Astrocyte of the cerebellum (primary cell): Measurements from ENCODE around the gene SPINK7.
A peak's percentile ranks its signal among the peaks of the same experiment; 100 is the strongest.
"Not testable (repeated sequence)": the region's sequence is repeated elsewhere in the genome, so short reads cannot be mapped to it uniquely, and the experiment has no call there.

ENCODE experiments used
- DNase-seq: peaks from one replicate; pipeline ENCODE4 v3.0.0-alpha.2; 2011; ENCODE audit warnings: low read depth
- H3K4me3 ChIP-seq: 2 replicates; pipeline ENCODE4 v1.5.1; 2011; ENCODE audit warnings: mild to moderate bottlenecking, low read depth, low read length, moderate library complexity
- in situ Hi-C: cut with HindIII; loops from 2 replicates; pipeline ENCODE4 v1.10.0; 2017; ENCODE audit warnings: low sequenced_read_pairs
- TF ChIP-seq, protein P1 (sequence below): IDR thresholded peaks from 2 replicates; pipeline ENCODE4 v1.5.1; 2012; ENCODE audit warnings: low read length, low read depth, moderate library complexity, mild to moderate bottlenecking; ENCODE audit errors: missing control alignments

Gene SPINK7

GRCh38 chr5:148312153-148312552, at the start of gene SPINK7:
TSS of gene SPINK7 (plus strand) at chr5:148312423. CDS start at chr5:148312484, 61 bp downstream.
- in situ Hi-C loops: no loop called here
- no peak for DNase-seq
- H3K4me3 ChIP-seq: no peak within 1 kb of the TSS
- TF ChIP-seq, protein P1, sequence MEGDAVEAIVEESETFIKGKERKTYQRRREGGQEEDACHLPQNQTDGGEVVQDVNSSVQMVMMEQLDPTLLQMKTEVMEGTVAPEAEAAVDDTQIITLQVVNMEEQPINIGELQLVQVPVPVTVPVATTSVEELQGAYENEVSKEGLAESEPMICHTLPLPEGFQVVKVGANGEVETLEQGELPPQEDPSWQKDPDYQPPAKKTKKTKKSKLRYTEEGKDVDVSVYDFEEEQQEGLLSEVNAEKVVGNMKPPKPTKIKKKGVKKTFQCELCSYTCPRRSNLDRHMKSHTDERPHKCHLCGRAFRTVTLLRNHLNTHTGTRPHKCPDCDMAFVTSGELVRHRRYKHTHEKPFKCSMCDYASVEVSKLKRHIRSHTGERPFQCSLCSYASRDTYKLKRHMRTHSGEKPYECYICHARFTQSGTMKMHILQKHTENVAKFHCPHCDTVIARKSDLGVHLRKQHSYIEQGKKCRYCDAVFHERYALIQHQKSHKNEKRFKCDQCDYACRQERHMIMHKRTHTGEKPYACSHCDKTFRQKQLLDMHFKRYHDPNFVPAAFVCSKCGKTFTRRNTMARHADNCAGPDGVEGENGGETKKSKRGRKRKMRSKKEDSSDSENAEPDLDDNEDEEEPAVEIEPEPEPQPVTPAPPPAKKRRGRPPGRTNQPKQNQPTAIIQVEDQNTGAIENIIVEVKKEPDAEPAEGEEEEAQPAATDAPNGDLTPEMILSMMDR: no peak

DNA sequence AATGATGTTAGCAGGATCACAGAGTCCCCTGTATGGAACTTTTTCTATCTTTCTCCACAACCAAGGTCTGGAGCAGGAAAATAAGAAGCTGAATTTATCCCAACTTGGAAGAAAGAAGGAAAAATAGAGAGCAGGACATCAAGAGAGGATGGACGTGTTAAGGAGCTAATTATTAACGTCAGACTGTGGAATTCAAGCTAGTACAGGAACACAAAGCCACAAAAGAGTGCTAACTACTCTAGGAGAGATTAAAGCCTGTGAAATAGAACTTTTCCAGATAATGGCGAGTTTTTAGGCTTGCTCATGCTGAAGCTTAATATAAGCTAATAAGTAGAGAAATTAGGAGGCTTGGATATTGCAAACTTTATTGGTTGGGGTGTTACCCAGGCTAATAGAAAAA, 44.3 kb upstream of the SPINK7 start:
- in situ Hi-C loops: no loop called here
- TF ChIP-seq, protein P1: no peak
- no peak for DNase-seq
- no peak overlapping the region for H3K4me3 ChIP-seq

DNA sequence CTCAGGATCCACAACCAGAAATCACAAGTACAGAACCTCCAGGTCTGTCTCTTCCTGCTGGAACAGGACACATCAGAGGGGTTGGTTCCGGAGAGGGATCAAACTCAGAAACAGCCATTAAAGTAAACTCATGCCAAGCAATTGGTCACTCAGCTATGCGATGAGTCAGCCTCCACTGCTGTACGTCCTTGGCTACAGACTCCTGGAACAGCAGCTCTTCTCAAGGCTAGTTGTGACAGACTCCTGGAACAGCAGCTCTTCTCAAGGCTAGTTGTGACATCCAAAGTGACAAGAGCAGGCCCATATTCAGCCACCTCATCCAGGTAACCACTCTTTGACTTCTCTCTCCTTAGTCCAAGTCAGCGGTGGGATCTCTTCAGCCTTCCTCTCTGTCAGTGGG, 43.7 kb upstream of the SPINK7 start, which contains the start of gene SPINK13:
Gene SPINK13, plus strand, starts transcription at position 229 of the 400 bp plus-strand sequence. CDS start 1,279 bp downstream, outside the sequence.
- TF ChIP-seq, protein P1: no peak
- peak; percentile 65 for DNase-seq
- no peak within 1 kb of the TSS for H3K4me3 ChIP-seq
- in situ Hi-C loops: no loop called here

GRCh38 chr5:148275129-148275528, 37.1 kb upstream of the SPINK7 start:
- DNase-seq, in situ Hi-C loops: not testable (repeated sequence)

DNA sequence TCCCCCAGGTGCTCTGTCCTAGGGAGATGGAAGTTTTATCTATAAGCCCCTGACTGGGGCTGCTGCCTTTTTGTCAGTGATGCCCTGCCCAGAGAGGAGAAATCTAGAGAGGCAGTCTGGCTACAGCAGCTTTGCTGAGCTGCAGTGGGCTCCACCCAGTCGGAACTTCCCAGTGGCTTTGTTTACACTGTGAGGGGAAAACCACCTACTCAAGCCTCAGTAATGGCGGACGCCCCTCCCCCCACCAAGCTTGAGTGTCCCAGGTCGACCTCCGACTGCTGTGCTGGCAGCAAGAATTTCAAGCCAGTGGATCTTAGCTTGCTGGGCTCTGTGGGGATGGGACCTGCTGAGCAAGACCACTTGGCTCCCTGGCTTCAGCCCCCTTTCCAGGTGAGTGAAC, 31.3 kb upstream of the SPINK7 start:
- H3K4me3 ChIP-seq, in situ Hi-C loops, DNase-seq: not testable (repeated sequence)

More at GRCh38 chr5:148275129-148275528, 37.1 kb upstream of the SPINK7 start:
- not testable (repeated sequence) for H3K4me3 ChIP-seq

GRCh38 chr5:148281336-148281735, 30.9 kb upstream of the SPINK7 start:
- in situ Hi-C loops, H3K4me3 ChIP-seq, DNase-seq: not testable (repeated sequence)

DNA sequence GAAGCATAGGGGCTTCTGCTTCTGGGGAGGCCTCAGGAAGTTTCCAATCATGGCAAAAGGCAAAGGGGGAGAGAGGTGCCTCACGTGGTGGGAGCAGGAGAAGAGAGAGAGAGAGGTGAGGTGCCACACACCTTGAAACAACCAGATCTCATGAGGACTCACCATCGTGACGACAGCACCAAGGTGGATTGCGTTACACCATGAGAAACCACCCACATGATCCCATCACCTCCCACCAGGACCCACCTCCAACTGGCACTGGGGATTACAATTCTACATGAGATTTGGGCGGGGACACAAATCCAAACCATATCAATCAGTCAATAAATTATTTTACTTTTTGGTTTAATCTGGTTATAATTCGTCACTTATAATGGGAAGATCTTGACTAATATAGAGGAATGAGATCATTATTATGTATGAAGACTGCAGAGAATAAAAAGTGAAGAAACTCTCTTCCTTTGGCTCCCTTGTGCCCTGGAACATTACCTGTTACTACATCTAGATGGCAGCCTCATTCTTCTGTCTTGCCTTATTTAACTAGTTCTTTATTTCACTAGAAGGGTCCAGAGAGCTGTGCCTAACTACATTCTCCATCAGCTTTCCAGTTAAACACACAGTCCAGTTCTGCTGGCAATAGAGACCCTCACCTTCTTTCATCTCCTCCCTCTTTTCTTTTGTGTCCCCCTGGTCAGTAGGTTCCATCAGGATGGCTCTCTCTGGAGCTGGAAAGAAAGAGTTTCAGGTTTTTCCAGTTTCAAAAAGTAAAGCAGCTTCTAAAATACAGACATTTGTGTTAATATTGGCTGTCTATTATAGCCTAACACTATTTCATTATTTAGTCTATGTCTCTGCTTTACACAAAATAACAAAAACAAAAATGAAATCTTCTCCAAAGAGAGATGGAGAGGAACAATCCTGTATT, 21.7 kb upstream of the SPINK7 start:
- in situ Hi-C loops: no loop called here
- H3K4me3 ChIP-seq: no peak overlapping the region
- TF ChIP-seq, protein P1: peak; percentile 56
- no peak for DNase-seq

GRCh38 chr5:148297731-148298130, 14.5 kb upstream of the SPINK7 start:
- TF ChIP-seq, protein P1: no peak
- DNase-seq: no peak
- in situ Hi-C loops: no loop called here
- no peak overlapping the region for H3K4me3 ChIP-seq
